Measurements from ENCODE around the gene PHF19. TPM values are rescaled to one million over a fixed set of nuclear protein-coding genes. Genes with fewer than 3 reads are reported as not detected.

The PHF19 gene
- polyA plus RNA-seq, 1 donor (not counting 4 experiments of a cell fraction or from before 2014, with no cell fraction given), result 11.7 TPM

GRCh38 chr9:120904061-120904977 lies 27.3 kb upstream of the PHF19 start:
- H3K4me1 ChIP-seq (ENCODE audit: control insufficient read depth, extremely low read depth, insufficient read depth, low read length), result no peaks in the 10 kb centered on the region
- H3K9me3 ChIP-seq (ENCODE audit: control insufficient read depth, low read depth, low read length), result no peaks in the 10 kb centered on the region
- no peak overlapping the region for H2AFZ ChIP-seq (ENCODE audit: control insufficient read depth, low read length)
- dilution Hi-C loops (cut with MboI; ENCODE audit: extremely low pct_ligation_motif_present, low sequenced_read_pairs), result no loop called here
- H3K4me3 ChIP-seq (ENCODE audit: control insufficient read depth in 2 of 3, extremely low read depth in 1 of 3, insufficient read depth in 2 of 3, low read depth in 1 of 3, low read length in 3 of 3), result no peak overlapping the region
- no peaks in the 10 kb centered on the region for H3K79me2 ChIP-seq (ENCODE audit: control insufficient read depth, insufficient read depth, low read length)
- no peak overlapping the region for H3K9ac ChIP-seq (ENCODE audit: control insufficient read depth, extremely low read depth, insufficient read depth, low read length)
- no peaks in the 10 kb centered on the region for H3K9me1 ChIP-seq (ENCODE audit: control insufficient read depth, extremely low read depth, insufficient read depth, low read length)
- H3K27ac ChIP-seq (ENCODE audit: control insufficient read depth, insufficient read depth, low read length), result no peak overlapping the region
- no peaks in the 10 kb centered on the region for H4K20me1 ChIP-seq (ENCODE audit: control insufficient read depth, extremely low read depth, insufficient read depth, low read length)
- no peaks in the 10 kb centered on the region for H3K36me3 ChIP-seq (ENCODE audit: control insufficient read depth in 2 of 2, extremely low read depth in 1 of 2, insufficient read depth in 2 of 2, low read length in 2 of 2)
- no peak for TF ChIP-seq CTCF (optimal IDR thresholded peaks at IDR 0.05 in 1 of 3, IDR thresholded peaks at IDR 0.05 in 1 of 3, conservative IDR thresholded peaks at IDR 0.05 in 1 of 3; ENCODE audit: extremely low read depth in 1 of 3, insufficient read depth in 2 of 3, low read length in 3 of 3)
- no peak for TF ChIP-seq EZH2 (IDR thresholded peaks at IDR 0.05; ENCODE audit: low read length)
- H3K27me3 ChIP-seq (ENCODE audit: control insufficient read depth, extremely low read depth, insufficient read depth, low read length), result no peaks in the 10 kb centered on the region
- DNase-seq (ENCODE audit: low read depth, low spot score), result no peak
- no peak overlapping the region for H3K4me2 ChIP-seq (ENCODE audit: control insufficient read depth, extremely low read depth, insufficient read depth, low read depth, low read length)
- no peak for FAIRE-seq

- dilution Hi-C loops (cut with MboI; ENCODE audit: extremely low pct_ligation_motif_present, low sequenced_read_pairs), result no loop called here
- no peak for FAIRE-seq
- no peak for DNase-seq (ENCODE audit: low read depth, low spot score)
These were observed 25.9 kb upstream of the PHF19 start for GRCh38 chr9:120902569-120903535.

More at GRCh38 chr9:120902569-120903535, 25.9 kb upstream of the PHF19 start:
- H3K79me2 ChIP-seq (ENCODE audit: control insufficient read depth, insufficient read depth, low read length), result no peaks in the 10 kb centered on the region
- H2AFZ ChIP-seq (ENCODE audit: control insufficient read depth, low read length), result no peak overlapping the region
- TF ChIP-seq EZH2 (IDR thresholded peaks at IDR 0.05; ENCODE audit: low read length) (no peak), CTCF (optimal IDR thresholded peaks at IDR 0.05 in 1 of 3, IDR thresholded peaks at IDR 0.05 in 1 of 3, conservative IDR thresholded peaks at IDR 0.05 in 1 of 3; ENCODE audit: extremely low read depth in 1 of 3, insufficient read depth in 2 of 3, low read length in 3 of 3) (no peak)
- no peak overlapping the region for H3K4me3 ChIP-seq (ENCODE audit: control insufficient read depth in 2 of 3, extremely low read depth in 1 of 3, insufficient read depth in 2 of 3, low read depth in 1 of 3, low read length in 3 of 3)
- no peaks in the 10 kb centered on the region for H3K9me3 ChIP-seq (ENCODE audit: control insufficient read depth, low read depth, low read length)
- H3K9me1 ChIP-seq (ENCODE audit: control insufficient read depth, extremely low read depth, insufficient read depth, low read length), result no peaks in the 10 kb centered on the region
- H3K4me2 ChIP-seq (ENCODE audit: control insufficient read depth, extremely low read depth, insufficient read depth, low read depth, low read length), result no peak overlapping the region
- H3K36me3 ChIP-seq (ENCODE audit: control insufficient read depth in 2 of 2, extremely low read depth in 1 of 2, insufficient read depth in 2 of 2, low read length in 2 of 2), result no peaks in the 10 kb centered on the region
- no peaks in the 10 kb centered on the region for H3K4me1 ChIP-seq (ENCODE audit: control insufficient read depth, extremely low read depth, insufficient read depth, low read length)
- H3K27me3 ChIP-seq (ENCODE audit: control insufficient read depth, extremely low read depth, insufficient read depth, low read length), result no peaks in the 10 kb centered on the region
- no peaks in the 10 kb centered on the region for H4K20me1 ChIP-seq (ENCODE audit: control insufficient read depth, extremely low read depth, insufficient read depth, low read length)
- no peak overlapping the region for H3K27ac ChIP-seq (ENCODE audit: control insufficient read depth, insufficient read depth, low read length)
- no peak overlapping the region for H3K9ac ChIP-seq (ENCODE audit: control insufficient read depth, extremely low read depth, insufficient read depth, low read length)
